Measurements from ENCODE around the gene MYMX.

MYMX gene

DNA sequence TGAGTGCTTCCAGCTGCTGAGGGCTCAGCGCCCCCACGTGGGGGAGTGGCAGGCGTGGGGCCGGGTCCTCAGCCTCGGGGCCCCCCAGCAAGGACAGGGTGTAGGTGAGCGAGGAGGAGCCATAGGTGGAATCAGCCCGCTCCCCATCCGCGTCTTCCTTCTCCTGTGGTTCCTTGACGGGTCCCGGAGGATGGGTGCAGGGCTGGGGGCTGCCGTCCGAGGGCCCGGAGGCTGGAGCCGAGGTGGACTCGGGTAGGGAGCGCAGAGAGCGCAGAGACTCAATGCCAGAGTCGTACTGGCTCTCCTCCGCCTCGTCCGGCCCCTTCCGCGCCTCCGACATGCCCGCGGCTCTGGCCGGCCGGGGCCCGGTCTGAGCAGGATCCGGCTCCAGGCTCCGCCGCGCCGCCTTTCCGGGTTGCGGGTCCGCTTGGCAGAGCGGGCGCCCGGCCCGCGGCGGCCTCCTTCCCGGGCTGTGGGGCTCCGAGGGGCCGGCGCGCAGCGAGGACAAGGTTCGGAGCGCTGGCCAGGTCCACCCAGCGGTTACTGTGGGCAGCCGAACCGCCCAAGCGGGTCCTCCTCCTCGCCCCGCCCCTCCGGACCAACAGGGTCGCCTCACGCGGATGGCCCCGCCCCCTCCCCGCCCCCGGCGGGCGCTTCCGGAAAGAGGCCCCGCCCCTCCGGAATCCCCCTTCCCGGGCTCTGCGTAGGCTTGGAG lies 48.4 kb downstream of the MYMX start, which contains the start of gene NFKBIE:
NFKBIE (minus strand) TSS at position 545 of the 715 bp plus-strand sequence; CDS start at position 340, 205 bp downstream.
- Histone ChIP-seq H3K36me3 (ENCODE audit: control insufficient read depth in 2 of 2, insufficient read depth in 1 of 2, low read length in 2 of 2) (peaks cover 0 to 16% of the 10 kb centered on the region in 2 experiments; a peak in 1 of 3 replicates), H3K4me1 (ENCODE audit: control insufficient read depth, insufficient read depth, low read length) (peaks cover 4% of the 10 kb centered on the region; the same call in 1 of the 2 replicates), H3K9me3 (ENCODE audit: control insufficient read depth, insufficient read depth, low read depth, low read length) (no peaks in the 10 kb centered on the region), H3K4me3 (ENCODE audit: low read depth, low read length) (peak within 1 kb of the TSS; percentile 62), H3K27ac (ENCODE audit: extremely low read depth, low read depth, low read length) (peak within 1 kb of the TSS; percentile 76; the same call in 1 of the 2 replicates)
- ChIA-PET POLR2A (interaction anchor here (0.6 to 2.2 kb wide), 3 partner anchors 18 to 555 kb away, joined by 3 to 15 read pairs (median 5); partner anchors contain the start of gene HSP90AB1), CTCF (interaction anchor here (0.7 to 7.2 kb wide), 10 partner anchors 9 to 79 kb away, joined by 3 to 208 read pairs (median 35); partner anchors contain the start of genes AARS2, SLC35B2 and SPATS1)
- TF ChIP-seq ZNF248 (tag by site-specific recombination; IDR thresholded peaks at IDR 0.05) (no peak), KLF16 (tag by site-specific recombination; IDR thresholded peaks at IDR 0.05) (no peak), ZNF837 (tag by site-specific recombination; IDR thresholded peaks at IDR 0.05) (no peak), ZBTB7A (tag by site-specific recombination; IDR thresholded peaks at IDR 0.05; ENCODE audit: low read depth) (no peak), KLF8 (tag by site-specific recombination; IDR thresholded peaks at IDR 0.05) (peak; percentile 52; the same call in 1 of the 2 replicates), HOXC10 (CRISPR knock-in tag; IDR thresholded peaks at IDR 0.05) (no peak), ZNF394 (tag by site-specific recombination; IDR thresholded peaks at IDR 0.05; ENCODE audit: borderline replicate concordance) (no peak), ZNF785 (tag by site-specific recombination; IDR thresholded peaks at IDR 0.05) (no peak), ZNF114 (tag by site-specific recombination; IDR thresholded peaks at IDR 0.05) (no peak), ZNF645 (tag by site-specific recombination; IDR thresholded peaks at IDR 0.05) (no peak), TCF7L2 (IDR thresholded peaks at IDR 0.05; ENCODE audit: borderline replicate concordance, low read depth, low read length) (no peak), PRDM2 (tag by site-specific recombination; IDR thresholded peaks at IDR 0.05; ENCODE audit: borderline replicate concordance) (no peak), ZNF677 (tag by site-specific recombination; IDR thresholded peaks at IDR 0.05) (0 out of 2 replicates have a peak, but pooled peaks have one; percentile 44), ZNF140 (tag by site-specific recombination; IDR thresholded peaks at IDR 0.05) (no peak), GFI1B (tag by site-specific recombination; IDR thresholded peaks at IDR 0.05) (no peak), ZNF548 (tag by site-specific recombination; IDR thresholded peaks at IDR 0.05) (no peak), SP3 (tag by site-specific recombination; IDR thresholded peaks at IDR 0.05) (peak; percentile 81), ZSCAN4 (tag by site-specific recombination; IDR thresholded peaks at IDR 0.05) (no peak), MZF1 (tag by site-specific recombination; IDR thresholded peaks at IDR 0.05; ENCODE audit: borderline replicate concordance) (no peak), FEZF1 (tag by site-specific recombination; IDR thresholded peaks at IDR 0.05) (no peak; the same call in 1 of the 2 replicates), ZNF544 (tag by site-specific recombination; IDR thresholded peaks at IDR 0.05) (no peak), ZSCAN30 (tag by site-specific recombination; IDR thresholded peaks at IDR 0.05) (peak; percentile 71), ZNF354C (tag by site-specific recombination; IDR thresholded peaks at IDR 0.05; ENCODE audit: borderline replicate concordance, low read depth) (no peak), ZNF707 (tag by site-specific recombination; IDR thresholded peaks at IDR 0.05) (no peak), ZNF639 (tag by site-specific recombination; IDR thresholded peaks at IDR 0.05) (no peak)
- TF ChIP-seq, protein P1, sequence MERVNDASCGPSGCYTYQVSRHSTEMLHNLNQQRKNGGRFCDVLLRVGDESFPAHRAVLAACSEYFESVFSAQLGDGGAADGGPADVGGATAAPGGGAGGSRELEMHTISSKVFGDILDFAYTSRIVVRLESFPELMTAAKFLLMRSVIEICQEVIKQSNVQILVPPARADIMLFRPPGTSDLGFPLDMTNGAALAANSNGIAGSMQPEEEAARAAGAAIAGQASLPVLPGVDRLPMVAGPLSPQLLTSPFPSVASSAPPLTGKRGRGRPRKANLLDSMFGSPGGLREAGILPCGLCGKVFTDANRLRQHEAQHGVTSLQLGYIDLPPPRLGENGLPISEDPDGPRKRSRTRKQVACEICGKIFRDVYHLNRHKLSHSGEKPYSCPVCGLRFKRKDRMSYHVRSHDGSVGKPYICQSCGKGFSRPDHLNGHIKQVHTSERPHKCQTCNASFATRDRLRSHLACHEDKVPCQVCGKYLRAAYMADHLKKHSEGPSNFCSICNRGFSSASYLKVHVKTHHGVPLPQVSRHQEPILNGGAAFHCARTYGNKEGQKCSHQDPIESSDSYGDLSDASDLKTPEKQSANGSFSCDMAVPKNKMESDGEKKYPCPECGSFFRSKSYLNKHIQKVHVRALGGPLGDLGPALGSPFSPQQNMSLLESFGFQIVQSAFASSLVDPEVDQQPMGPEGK (tag by site-specific recombination; IDR thresholded peaks at IDR 0.05): peak; percentile 88

All from HEK293 (cell line).